Measurements from ENCODE around the gene ZBED4.

GRCh38 chr22:49907807-49908206 lies 54.2 kb downstream of the ZBED4 start:
- TF ChIP-seq ZNF274 (IDR thresholded peaks at IDR 0.05; ENCODE audit: low read depth, low read length): no peak
- no peak for TF ChIP-seq SUZ12 (IDR thresholded peaks at IDR 0.05; ENCODE audit: extremely low read depth, insufficient read depth, insufficient read length)
- TF ChIP-seq YY1 (IDR thresholded peaks at IDR 0.05; ENCODE audit: insufficient read depth, insufficient read length): no peak
